Fibroblast of lung (primary cell): ENCODE measurements around the gene SLC4A3.

Source experiments
- CTCF ChIP-seq, 2 donors: IDR thresholded peaks in 1 of 2; conservative IDR thresholded peaks in 1 of 2; 1 replicate in 1 of 2; 2 replicates in 1 of 2; pipeline ENCODE4 v1.5.1; 2011 to 2012; ENCODE audit warnings: low read length in 2 of 2, control low read depth in 1 of 2, inconsistent platforms in 1 of 2, low read depth in 1 of 2, mild to moderate bottlenecking in 1 of 2
- EZH2 ChIP-seq: IDR thresholded peaks from 2 replicates; pipeline ENCODE4 v1.5.1; 2012; ENCODE audit warnings: low read length, control low read depth, mild to moderate bottlenecking; ENCODE audit errors: missing control alignments

GRCh38 chr2:219679571-219679970 lies 52.1 kb downstream of the SLC4A3 start:
- TF ChIP-seq CTCF (conservative IDR thresholded peaks at IDR 0.05 in 1 of 2, IDR thresholded peaks at IDR 0.05 in 1 of 2; ENCODE audit: low read depth in 1 of 2, low read length in 2 of 2), result no peak
- no peak for TF ChIP-seq EZH2
